Measurements from ENCODE around the gene GASK1B.

GRCh38 chr4:158163941-158164767 lies 8.7 kb downstream of the GASK1B start:
- no peak for TF ChIP-seq CTCF (IDR thresholded peaks at IDR 0.05)
- TF ChIP-seq POLR2A (IDR thresholded peaks at IDR 0.05), result no peak

Measured in testis (tissue), 2 donors.